HFF-Myc (cell line): ENCODE results near the gene SENP5.

Source experiments
- DNase-seq: peaks from one replicate; pipeline ENCODE4 v3.0.0-alpha.2; 2011; ENCODE audit warnings: low read depth; ENCODE audit errors: extremely low read depth
- H3K4me3 ChIP-seq: replicated peaks from 2 replicates; pipeline ENCODE4 v1.5.1; 2011; ENCODE audit warnings: low read depth, mild to moderate bottlenecking, control low read depth, low read length
- TF ChIP-seq, protein P1 (sequence below): IDR thresholded peaks from 2 replicates; pipeline ENCODE4 v1.5.1; 2012; ENCODE audit warnings: mild to moderate bottlenecking, low read depth, low read length, control low read depth; ENCODE audit errors: missing control alignments

The SENP5 gene

GRCh38 chr3:196918968-196919367 lies 51.2 kb downstream of the SENP5 start:
- no peak overlapping the region for H3K4me3 ChIP-seq
- no peak for DNase-seq
- TF ChIP-seq, protein P1, sequence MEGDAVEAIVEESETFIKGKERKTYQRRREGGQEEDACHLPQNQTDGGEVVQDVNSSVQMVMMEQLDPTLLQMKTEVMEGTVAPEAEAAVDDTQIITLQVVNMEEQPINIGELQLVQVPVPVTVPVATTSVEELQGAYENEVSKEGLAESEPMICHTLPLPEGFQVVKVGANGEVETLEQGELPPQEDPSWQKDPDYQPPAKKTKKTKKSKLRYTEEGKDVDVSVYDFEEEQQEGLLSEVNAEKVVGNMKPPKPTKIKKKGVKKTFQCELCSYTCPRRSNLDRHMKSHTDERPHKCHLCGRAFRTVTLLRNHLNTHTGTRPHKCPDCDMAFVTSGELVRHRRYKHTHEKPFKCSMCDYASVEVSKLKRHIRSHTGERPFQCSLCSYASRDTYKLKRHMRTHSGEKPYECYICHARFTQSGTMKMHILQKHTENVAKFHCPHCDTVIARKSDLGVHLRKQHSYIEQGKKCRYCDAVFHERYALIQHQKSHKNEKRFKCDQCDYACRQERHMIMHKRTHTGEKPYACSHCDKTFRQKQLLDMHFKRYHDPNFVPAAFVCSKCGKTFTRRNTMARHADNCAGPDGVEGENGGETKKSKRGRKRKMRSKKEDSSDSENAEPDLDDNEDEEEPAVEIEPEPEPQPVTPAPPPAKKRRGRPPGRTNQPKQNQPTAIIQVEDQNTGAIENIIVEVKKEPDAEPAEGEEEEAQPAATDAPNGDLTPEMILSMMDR, result no peak

DNA sequence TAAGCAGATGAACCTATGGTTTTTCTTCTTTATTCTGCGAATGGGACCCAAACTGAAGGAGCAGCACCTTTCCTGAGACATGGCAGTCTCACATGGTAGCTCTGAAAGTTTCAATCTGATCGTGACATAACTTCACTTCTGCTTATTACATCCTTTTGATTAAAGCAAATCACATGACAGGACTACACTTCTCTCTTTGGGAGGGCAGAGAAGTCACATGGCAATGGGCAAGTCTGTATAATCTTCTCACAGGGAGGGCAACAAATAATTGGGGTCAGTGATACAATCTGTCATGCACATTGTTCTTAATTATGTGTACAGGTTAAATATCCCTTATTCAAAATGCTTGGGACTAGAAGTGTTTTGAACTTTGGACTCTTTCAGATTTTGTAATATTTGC lies 53.0 kb downstream of the SENP5 start:
- TF ChIP-seq, protein P1, result no peak
- no peak for DNase-seq
- H3K4me3 ChIP-seq, result no peak overlapping the region

GRCh38 chr3:196927571-196928453 lies 60.1 kb downstream of the SENP5 start:
- TF ChIP-seq, protein P1, result no peak
- H3K4me3 ChIP-seq, result no peak overlapping the region
- DNase-seq, result no peak

- DNase-seq, result no peak
- H3K4me3 ChIP-seq, result no peak overlapping the region
- TF ChIP-seq, protein P1, result no peak
These were observed 63.4 kb downstream of the SENP5 start for GRCh38 chr3:196931157-196931556.

DNA sequence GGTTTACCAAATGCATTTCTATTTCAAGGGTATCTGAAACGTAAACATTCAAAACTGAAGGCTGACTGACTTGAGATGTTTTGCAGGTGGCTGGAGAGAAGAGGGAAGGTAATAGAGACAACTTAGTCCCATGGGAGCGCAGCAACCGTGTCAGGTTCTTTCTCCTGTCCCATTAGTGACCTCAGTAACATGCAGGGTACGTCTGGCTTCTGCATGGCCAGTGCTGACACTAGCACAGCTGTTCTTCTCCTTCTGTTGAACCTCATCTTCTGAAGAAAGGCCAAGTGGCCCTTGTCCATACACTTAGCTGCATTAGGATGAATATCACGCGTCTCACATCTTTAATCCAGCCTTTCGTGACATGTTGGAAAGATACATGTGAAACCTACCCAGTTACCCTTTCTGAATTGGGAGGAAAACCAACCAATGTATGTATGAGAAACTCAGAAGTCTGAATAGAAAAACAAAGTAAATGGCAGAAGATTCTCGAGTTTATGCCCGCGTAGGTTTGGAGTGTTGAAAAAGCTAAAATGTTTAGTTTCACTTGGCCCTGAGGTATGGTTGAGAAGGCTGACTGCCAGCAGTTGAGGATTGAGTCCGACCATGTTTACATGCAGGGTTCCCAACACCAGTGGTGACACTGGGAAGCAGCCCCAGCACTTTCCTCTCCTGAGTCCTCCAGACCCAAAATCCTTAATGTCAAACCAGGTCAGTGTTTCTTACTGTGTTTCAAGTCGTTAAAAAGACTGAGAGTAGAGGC lies 64.3 kb downstream of the SENP5 start:
- DNase-seq, result no peak
- no peak overlapping the region for H3K4me3 ChIP-seq

DNA sequence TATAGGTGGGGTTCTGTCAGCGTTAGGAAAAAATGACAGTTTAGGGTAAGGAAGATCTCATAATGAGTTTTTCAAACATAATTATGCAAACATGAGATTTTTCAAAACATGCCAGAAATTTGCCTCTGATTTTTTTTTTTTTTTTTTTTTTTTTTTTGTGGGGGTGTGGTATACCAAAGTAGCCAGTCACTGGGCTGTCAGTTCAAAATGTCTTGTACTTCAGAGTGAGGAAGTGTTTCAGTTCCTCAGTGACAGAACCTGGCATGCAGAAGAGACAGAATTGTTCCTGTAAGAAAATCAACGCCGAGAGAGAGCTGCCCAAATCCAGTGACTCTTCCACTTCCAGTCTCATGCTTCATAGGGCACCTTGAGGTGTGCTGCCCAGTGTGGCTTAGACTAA lies 64.9 kb downstream of the SENP5 start:
- H3K4me3 ChIP-seq, result no peak overlapping the region
- no peak for DNase-seq
- TF ChIP-seq, protein P1, result no peak

More for the DNA sequence above, 64.3 kb downstream of the SENP5 start:
- TF ChIP-seq, protein P1, result no peak
